PC-3 (cell line): Measurements from ENCODE around the gene SRGAP2B.
"Not testable (repeated sequence)": the region's sequence is repeated elsewhere in the genome, so short reads cannot be mapped to it uniquely, and the experiment has no call there.

Source experiments
- EZH2 ChIP-seq: fragments of 300-600 bp; sonication (generic); IDR thresholded peaks from one replicate; pipeline ENCODE4 v1.6.1; 2017; ENCODE audit warnings: antibody characterized with exemption, mild to moderate bottlenecking, low read length; ENCODE audit not compliant: unreplicated experiment
- TF ChIP-seq, protein P1 (sequence below): fragments of 300-600 bp; sonication (generic); conservative IDR thresholded peaks from 2 replicates; pipeline ENCODE4 v1.5.1; 2017; ENCODE audit warnings: antibody characterized with exemption, low read depth, mild to moderate bottlenecking, low read length

- TF ChIP-seq, protein P1, sequence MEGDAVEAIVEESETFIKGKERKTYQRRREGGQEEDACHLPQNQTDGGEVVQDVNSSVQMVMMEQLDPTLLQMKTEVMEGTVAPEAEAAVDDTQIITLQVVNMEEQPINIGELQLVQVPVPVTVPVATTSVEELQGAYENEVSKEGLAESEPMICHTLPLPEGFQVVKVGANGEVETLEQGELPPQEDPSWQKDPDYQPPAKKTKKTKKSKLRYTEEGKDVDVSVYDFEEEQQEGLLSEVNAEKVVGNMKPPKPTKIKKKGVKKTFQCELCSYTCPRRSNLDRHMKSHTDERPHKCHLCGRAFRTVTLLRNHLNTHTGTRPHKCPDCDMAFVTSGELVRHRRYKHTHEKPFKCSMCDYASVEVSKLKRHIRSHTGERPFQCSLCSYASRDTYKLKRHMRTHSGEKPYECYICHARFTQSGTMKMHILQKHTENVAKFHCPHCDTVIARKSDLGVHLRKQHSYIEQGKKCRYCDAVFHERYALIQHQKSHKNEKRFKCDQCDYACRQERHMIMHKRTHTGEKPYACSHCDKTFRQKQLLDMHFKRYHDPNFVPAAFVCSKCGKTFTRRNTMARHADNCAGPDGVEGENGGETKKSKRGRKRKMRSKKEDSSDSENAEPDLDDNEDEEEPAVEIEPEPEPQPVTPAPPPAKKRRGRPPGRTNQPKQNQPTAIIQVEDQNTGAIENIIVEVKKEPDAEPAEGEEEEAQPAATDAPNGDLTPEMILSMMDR, result not testable (repeated sequence)
- TF ChIP-seq EZH2, result not testable (repeated sequence)
Measured at GRCh38 chr1:144966488-144966887, 128.6 kb downstream of the SRGAP2B start.
